ENCODE results near the gene ASB13.

- no peak for TF ChIP-seq RERE (CRISPR knock-in tag; IDR thresholded peaks at IDR 0.05; ENCODE audit: low read depth)
- no peak for TF ChIP-seq CTCF (CRISPR knock-in tag; IDR thresholded peaks at IDR 0.05)
- TF ChIP-seq SUZ12 (IDR thresholded peaks at IDR 0.05; ENCODE audit: low read depth, low read length), result no peak
- TF ChIP-seq NBN (conservative IDR thresholded peaks at IDR 0.05), result no peak
- TF ChIP-seq MLX (CRISPR knock-in tag; IDR thresholded peaks at IDR 0.05), result no peak
- no peak for TF ChIP-seq BCLAF1 (IDR thresholded peaks at IDR 0.05)
- TF ChIP-seq NFAT5 (CRISPR knock-in tag; IDR thresholded peaks at IDR 0.05), result no peak
- no peak for TF ChIP-seq RFX5 (IDR thresholded peaks at IDR 0.05; ENCODE audit: low read depth, low read length)
- no peak for TF ChIP-seq CEBPB (IDR thresholded peaks at IDR 0.05; ENCODE audit: borderline replicate concordance, low read depth, low read length)
Measured at GRCh38 chr10:5606864-5607263, 59.5 kb downstream of the ASB13 start.
